GM19463 (cell line): ENCODE measurements around the gene TSPAN5.
"Not testable (repeated sequence)": the region's sequence is repeated elsewhere in the genome, so short reads cannot be mapped to it uniquely, and the experiment has no call there.

ENCODE experiments used
- ATAC-seq: cut with Tn5 transposase; IDR thresholded peaks from one replicate; pipeline ENCODE4 v1.9.1; 2021; ENCODE audit warnings: mild to moderate bottlenecking, moderate library complexity; ENCODE audit not compliant: unreplicated experiment

TSPAN5 gene

DNA sequence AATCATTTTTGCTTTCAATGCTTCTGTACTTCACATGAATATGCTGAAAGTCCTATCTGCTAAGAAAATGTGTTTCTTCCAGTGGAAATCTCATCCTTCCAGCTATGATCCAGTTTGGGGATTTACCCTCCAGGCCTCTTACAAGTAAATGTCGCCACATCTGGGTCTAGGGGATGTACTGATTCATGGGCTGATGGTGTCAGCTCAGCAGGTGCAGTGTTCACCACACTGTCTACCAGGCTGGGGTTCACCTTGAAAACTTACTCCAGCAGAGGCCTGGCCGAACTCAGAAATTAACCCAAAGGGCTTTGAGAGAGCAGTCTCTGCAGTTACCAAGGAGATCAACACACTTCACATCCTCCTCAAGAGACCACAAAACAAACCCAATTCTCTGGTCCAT lies 154.3 kb downstream of the TSPAN5 start:
- ATAC-seq = no peak

DNA sequence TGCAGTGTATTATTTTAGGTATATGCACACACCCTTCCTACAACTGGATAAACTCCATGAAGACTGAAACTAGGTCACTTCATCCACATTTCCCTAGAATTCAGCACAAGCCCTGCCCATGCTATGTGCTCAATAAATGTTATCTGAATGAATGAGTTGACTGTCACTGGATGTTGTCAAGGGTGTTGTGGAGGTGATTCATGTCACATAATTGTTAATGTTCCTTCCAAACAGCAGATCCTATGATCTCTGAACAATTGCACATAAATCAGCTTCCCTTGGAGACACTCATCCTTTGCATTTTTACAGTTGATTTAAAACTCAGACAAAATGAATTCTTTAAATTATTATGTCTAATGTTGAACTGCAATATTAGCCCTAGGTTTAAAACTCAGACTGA lies 154.7 kb downstream of the TSPAN5 start:
- no peak for ATAC-seq

DNA sequence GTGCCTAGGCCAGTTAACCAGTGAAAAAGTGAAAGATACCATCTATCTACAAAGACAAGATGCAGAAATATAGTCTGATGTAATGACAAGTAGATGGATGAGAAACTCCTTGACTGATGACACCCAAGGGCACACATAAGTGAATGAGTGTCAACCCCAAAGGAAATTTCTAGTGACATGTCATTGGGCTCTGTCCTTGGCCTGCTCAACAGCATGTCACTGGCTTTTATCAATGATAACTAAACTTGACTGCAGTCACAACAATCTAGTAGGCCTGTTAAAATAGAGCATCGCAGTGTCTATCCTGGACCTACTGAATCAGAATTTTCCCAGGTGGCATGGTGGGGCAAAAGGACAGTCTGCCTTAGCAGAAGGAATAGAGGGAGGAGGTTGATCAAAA lies 155.8 kb downstream of the TSPAN5 start:
- no peak for ATAC-seq

DNA sequence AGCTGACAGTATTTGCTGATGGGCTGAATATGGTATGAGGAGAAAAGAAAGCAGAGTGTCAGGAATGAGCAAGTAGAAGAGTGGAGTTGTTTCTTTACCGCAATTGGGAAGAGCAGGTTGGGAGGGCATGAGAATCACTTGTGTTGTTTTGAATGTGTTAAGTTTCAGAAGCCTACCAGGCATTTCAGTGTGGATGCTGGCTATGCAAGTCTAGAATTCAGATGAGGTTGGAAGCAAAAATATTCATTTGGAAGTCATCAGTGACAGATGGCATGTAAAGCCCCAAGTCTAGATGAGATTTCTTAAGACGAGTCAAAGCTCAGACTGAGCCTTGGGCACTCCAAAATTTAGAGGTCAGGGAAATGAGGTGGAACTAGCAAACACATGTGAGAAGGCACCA lies 156.4 kb downstream of the TSPAN5 start:
- ATAC-seq = no peak

DNA sequence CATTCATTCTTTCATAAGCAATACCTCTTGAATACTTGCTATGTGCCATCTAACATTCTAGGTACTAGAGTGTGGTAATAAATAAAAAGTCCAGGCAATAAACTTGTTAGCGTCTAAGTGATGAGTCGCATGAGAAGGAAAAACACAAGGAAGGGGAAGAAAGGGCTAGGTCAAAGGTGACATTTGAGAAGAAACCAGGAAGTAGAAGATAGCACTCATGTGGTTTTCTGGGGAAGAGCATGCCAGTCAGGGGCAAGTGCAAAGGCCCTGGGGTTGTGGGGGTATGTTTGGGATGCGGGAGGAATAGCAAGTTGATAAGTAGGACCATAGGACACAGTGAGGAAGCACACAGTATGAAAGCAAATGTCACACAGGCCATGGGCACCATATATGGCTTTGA lies 157.0 kb downstream of the TSPAN5 start:
- ATAC-seq = no peak

DNA sequence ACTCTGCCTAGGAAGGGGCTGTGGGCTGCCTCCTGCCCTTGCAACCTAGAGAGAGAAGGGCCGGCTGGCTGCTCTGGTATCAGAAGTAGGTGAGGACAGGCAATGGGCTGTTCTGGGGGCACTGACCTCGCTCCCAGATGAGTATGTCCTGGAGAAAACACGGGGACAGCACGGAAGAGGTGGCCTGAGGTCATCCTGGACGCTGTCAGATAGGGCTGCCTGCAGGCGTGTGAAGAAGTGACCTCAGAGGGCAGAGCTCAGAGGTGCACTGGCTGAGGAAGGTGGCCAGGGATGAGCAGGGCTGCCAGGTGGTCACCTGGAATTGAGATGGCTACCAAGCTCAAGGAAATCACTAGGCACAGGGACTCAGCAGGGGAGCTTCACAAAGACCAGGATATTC lies 159.6 kb downstream of the TSPAN5 start:
- ATAC-seq = no peak

DNA sequence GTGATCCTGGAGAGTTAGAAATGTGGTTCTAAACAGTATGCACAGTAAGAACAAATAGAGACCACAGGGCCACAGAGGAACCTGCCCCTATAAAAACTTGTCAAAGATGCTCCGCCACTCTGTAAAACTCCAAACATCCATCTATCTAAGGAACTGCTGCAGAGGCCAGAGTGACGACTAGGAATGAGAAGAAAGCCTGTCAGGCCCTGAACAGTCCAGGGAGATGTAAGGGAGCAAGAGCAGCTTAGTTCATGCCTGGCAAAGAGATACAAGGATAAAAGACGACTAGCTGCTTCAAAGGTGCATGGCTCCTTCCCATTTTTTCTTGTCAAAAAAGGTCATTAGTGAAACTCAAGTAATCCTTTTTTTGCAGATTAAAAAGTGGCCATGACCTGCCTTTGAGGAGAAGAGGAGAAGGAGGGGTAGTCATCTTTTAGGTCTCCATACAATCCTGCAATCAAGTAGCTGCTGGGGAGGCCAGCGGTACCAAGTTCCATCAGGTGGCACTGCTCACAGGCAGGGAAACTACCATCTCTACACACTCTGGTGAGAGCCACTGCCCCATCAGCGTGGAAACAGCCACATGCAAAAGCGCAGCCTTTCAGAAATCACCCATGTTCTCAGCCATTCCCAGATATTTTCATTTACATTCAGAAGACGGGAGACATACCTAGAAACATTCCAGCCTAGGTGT lies 162.1 kb downstream of the TSPAN5 start:
- no peak for ATAC-seq

DNA sequence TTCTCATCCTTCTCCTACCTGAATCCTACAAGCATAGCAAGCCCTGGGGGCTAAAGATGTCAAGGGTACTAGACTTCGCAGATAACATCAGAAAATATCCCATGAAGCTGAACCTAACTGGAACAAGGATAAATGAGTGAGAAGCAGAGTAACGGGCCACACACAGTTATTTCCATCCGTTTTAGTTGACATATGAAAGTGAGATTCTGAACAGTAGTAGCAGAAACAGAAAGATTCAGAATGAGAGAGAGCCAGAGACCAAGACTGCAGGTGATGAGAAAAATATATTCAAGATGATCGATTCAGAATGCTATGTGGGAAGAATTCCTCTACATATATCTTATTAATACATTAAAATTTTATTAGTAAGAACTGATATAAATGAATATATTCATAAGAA lies 165.1 kb downstream of the TSPAN5 start:
- peak; percentile 78 for ATAC-seq

DNA sequence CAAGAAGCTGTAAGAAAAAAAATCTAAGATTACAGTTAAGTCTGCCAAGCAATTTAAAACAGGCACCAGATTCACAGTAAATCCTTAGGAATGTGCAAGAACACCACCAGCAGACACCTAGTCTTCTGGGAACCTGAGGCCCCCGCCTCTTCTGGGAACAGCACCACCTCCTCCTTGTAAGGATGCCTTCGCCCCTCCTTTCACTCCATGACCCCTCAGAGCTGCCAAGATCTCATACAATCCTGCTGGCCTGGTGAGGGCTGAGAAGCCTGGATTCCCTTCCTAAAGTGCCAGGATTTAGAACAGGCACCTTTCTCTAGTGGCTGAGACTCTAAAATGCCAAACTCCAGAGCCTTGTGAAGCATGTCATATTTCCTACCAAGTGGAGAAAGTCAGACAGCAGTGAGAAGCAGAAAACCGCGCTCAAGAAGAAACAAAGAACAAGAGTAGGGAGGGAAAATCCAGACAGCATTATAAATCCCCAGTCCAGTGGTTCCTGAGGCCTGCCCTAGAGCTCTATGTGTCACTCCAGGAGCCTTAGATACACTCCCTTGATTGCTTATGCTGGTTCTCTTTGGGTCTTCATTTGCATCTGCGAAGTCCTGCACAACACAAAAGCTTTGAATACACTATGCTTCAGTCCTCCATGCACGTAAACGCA lies 166.4 kb downstream of the TSPAN5 start:
- ATAC-seq = no peak

DNA sequence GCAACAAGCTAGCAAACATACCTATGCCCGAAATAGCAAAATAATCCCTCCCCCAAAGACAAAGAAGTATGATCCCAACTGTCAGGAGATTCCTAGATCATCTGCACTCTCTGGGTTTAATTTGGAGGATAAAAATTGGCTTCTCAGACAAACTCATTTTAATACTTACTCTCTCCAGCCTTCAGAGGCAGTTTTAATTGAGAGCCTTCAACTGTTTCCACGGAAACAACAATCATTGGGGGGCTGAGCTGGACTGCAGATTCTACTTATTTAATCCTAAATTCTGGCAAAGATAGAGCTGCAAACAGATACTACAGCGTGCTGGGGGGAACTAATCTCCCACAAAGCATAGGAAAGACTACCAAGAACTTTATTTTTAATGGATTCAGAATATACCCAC lies 168.2 kb downstream of the TSPAN5 start:
- ATAC-seq = no peak

DNA sequence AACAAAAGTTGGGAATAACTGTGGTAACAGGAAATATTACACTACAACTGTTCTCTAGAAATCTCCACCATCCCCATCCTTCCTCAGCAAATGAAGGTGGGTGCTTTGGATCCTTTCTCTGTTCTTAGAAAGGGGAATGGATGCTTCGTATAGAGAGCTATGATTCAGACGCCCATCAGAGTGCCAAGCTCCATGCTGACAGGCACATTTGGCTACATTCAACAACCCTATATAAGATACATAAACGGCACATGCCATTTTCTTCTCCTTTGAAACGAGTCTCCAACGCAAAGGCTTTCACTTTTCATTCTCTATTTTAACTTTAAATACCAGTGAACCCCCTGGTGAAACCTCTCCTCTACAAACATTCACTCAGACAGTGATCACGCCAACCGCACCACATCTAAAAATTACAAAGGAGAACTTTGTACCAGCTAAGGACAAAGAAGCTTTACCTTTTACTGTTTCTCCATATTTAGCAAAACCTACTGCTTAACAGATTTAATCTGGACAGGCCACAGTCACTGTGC lies 172.5 kb downstream of the TSPAN5 start:
- ATAC-seq = no peak

DNA sequence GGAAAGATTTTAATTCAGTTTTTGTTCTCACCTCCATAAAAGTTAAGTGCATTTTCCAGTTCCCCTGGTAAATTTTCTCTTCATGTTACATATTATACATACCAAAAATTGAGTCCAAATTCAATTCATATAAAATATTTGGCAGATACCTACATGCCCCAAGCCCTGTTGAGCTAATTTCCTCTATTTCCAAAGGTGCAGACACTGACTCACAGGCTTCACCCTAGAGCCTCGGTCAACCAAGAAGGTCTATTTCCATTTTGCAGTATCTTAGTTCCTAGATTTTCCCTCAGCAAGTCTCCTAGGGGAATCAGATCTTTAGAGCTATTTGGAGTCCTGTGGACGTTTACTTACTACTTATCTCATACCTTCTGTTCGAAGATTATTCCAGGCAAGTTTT lies 174.4 kb downstream of the TSPAN5 start:
- ATAC-seq = no peak

DNA sequence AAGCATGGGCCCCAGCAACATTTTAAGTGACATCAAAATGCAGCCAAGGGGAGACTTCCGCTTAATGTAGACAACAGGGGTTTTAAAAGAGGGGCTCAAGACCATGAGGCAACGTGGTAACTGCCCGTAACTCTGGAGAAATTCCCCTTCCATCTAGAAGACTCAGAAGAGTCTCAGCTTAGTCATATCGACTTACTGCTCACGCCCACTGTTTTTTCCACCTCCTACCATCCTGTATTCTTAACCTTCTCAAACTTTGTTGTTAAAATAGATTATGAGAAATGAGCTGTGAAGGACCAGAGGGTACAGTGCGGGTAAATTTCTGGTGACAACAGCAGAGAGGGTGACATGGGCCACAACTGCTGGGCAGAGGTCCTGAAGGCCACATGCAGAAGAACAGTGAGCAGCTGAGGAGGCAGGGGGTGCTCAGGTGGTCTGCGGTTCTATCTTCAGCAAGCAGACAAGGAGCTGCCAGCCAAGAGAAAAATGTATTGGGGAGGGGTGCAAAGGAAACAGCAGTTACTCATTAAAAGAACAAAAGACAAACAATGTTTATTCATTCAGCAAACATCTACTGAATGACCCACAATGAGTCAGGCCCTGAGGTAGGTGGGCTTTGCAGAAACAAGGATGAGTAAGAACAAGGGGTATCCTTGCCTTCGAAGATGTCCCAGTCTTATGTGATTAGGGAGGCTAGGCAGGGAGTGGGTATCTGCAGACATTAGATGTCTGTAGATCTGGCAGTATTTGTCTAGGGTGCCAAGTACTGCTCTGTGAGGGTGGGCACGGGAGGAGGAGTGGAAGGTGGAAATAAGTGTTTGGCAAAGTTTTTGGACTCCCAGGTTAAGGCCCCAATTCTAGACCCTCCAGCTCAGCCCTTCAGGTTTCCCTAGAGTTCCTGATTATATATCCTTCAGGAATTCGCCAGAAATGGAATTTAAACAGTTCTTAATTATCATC lies 175.3 kb downstream of the TSPAN5 start:
- peak; percentile 89 for ATAC-seq

DNA sequence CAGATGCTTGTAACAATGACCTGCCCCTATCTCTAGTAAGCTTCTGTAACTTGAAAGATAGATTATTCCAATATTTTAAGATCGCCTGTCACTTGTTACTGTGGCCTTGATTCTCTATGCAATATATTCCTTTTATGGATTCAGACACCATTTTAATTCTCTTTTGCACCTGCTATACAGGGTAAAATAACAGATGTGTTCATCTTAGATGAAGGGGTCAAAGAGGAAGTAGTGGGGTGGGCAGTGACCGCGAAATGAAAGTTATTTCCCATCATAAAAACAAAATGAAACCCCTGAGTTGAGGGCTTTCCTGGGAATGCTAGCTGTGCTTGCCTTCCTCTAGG lies 175.9 kb downstream of the TSPAN5 start:
- ATAC-seq = peak; percentile 9

DNA sequence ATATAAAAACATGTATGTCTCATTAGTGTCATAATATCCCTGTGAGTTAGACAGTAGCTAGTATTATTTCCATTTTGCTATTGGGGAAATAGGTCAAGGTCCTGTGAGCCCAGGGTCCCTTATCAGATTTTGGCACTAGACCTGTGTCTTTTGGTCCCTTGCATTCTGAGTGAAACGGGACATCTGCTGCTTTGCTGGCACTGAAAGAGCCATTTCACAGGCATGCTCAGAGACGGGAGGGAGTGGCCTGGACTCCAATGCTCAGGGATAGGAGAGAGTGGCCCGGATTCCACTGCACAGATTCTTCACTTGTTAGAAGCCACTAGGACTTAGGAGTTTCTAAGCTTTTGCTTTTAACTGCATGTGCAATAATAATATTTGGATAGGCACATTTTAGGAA lies 177.2 kb downstream of the TSPAN5 start:
- no peak for ATAC-seq

DNA sequence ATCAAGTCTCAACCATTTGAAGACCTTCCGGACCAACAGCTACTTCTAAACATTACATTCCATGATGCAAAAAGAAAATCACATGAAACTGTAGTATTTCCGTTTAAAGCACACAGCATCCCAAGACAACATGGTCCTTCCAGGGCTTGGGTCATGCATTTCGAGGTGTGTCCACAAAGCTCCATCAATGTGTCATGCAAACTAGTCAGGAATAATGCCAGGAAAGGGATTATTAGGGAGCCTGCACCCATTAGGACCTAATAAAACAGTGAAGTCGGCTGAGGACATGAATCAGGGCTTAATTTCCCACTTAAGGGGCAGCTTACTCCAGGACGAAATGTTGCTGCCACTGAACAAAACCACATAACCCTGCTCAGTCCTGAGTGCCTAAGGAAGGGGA lies 177.9 kb downstream of the TSPAN5 start:
- no peak for ATAC-seq

DNA sequence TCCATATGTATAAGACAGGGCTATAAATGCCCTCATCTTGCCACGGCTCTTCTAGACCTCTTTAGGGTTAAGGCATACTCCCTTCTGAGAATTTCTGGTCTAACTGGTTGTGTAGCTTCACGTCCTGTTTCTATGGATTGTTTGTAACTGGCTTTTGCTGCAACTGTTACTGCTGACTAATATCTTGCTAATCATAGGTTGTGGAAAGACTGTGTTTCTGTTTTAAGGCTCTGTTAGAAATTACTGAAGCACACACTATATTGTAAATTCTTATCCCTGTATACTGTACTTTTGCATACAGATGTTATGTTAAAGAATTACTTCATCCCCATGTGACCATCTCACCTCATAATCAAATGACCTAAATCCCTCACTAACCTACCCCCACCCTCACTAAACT lies 178.8 kb downstream of the TSPAN5 start:
- ATAC-seq = not testable (repeated sequence)

DNA sequence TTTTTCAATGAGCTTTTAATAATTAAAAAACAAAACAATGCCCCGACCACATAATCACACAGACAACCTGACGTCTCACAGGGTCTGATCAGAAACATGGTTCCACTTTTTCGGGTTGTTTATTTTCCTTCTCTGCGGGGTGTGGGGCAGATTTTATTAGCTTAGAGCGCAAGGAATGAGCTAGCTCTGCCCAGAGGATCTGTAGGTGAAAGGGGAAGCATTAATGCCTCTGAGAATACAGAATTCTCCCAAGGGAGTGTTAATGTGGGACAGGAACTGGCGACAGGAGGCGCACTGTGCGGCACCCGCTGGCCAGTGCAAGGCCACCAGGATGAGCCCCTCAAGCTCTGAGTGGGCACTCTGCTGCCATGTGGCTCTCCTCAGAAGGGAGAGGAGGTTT lies 181.5 kb downstream of the TSPAN5 start:
- no peak for ATAC-seq

DNA sequence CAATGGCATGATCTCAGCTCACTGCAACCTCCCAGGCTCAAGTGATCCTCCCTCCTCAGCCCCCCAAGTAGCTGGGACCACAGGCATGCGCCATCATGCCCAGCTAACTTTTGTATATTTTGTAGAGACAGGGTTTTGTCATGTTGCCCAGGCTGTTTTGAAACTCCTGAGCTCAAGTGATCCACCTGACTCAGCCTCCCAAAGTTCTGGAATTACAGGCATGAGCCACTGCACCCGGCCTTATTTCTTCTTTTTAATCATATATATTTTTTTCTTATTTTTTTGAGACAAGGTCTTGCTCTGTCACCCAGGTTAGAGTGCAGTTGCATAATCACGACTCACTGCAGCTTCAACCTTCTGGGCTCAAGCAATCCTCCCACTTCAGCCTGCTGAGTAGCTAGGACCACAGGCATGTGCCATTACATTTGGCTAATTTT lies 184.0 kb downstream of the TSPAN5 start:
- ATAC-seq = no peak

DNA sequence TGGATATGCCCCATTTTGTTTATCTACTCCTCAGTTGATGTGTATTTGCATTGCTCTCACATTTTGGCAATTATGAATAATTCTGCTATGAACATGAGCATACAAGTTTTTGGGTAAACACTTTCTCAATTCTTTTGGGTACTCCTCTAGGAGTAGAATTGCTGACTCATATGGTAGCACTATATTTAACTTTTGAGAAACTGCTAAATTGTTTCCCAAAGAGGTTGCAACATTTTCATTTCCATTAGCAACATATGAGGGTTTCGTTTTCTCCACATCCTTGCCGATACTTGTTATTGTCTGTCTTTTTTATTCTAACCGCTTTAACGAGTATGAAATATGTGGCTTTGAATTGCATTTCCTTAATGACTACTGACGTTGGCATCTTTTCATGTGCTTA lies 185.4 kb downstream of the TSPAN5 start:
- no peak for ATAC-seq

DNA sequence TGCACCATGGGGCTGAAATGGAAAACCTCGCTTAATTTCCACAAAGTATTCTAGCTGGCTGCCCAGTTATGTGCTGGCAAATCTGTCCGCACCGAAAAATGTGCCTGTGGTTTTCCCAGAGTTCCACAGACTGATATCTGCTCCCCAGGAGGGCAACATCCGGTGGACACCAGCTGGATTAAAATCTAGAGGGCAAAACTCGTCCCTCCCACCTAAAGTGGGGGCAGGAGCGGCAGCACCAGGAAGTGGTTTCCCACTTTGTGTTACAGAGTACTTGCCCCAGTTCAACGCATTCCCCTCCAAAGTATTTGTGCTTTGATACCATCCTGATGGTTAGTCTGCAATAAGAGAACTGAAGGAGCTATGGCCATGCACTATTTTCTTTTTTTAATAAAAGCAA lies 187.6 kb downstream of the TSPAN5 start:
- ATAC-seq = no peak

DNA sequence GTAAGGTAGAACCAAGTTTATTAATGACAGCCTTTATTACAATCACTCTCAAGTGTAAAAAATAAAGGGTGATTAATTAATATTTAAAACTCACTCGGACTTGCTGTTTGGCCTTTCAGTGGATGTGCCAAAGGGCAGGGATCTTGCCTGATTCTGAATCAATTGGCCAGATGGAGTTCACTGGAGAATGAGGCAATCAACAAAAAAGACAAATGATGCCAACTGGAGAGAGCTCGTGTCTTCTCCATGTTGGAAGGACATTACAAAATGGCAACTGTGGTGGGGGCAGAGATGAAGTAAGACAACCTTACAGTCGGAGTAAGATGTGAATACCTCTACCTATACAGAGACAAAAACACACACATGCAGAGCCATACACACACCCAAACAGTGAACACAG lies 188.0 kb downstream of the TSPAN5 start:
- ATAC-seq = no peak
